ENCODE data around the gene GSTM4. TPM values are rescaled to one million over a fixed set of nuclear protein-coding genes. Genes with fewer than 3 reads are reported as not detected.

Gene GSTM4
- polyA plus RNA-seq, 2 of the 4 experiments (the other 2 are of a cell fraction), result 13.0 to 17.2 TPM

GRCh38 chr1:109617291-109617801 is 38.6 kb upstream of the GSTM4 start:
- Histone ChIP-seq H3K4me3 (no peak overlapping the region), H3K4me2 (no peak overlapping the region; the same call in 2 of the 3 replicates), H3K9me3 (no peaks in the 10 kb centered on the region), H3K4me1 (peaks cover 31% of the 10 kb centered on the region), H3K27ac (peak overlapping the region in 1 of 2 experiments; percentile 50; a peak in 2 of 6 replicates)
- DNase-seq (ENCODE audit: low read depth in 1 of 2, low spot score in 1 of 2) (peak in 1 of 2 experiments; percentile 22), FAIRE-seq (no peak), ATAC-seq (no peak)
- TF ChIP-seq RAD21 (conservative IDR thresholded peaks at IDR 0.05 in 1 of 2, IDR thresholded peaks at IDR 0.05 in 1 of 2), result peak in 1 of 2 experiments; percentile 11; a peak in 1 of 5 replicates
- no peak for TF ChIP-seq CHD4 (IDR thresholded peaks at IDR 0.05; ENCODE audit: borderline replicate concordance)
- TF ChIP-seq FOSL2 (IDR thresholded peaks at IDR 0.05), result no peak; the same call in 1 of the 2 replicates
- TF ChIP-seq FOSL2 (CRISPR knock-in tag; IDR thresholded peaks at IDR 0.05), result peak; percentile 56
- POLR2A ChIA-PET, result interaction anchor here (1.1 kb wide), 1 partner anchor 69 kb away, joined by 12 read pairs; the partner anchor contains the start of gene GNAI3
- CTCF ChIA-PET, result interaction anchor here (0.9 to 1.6 kb wide), 5 partner anchors 16 to 70 kb away, joined by 3 to 6 read pairs (median 3); no protein-coding TSS in a partner anchor
- 55% methylated on average over 3 of the region's 3 CpGs for WGBS (ENCODE audit: missing lambda C conversion rate)

DNA sequence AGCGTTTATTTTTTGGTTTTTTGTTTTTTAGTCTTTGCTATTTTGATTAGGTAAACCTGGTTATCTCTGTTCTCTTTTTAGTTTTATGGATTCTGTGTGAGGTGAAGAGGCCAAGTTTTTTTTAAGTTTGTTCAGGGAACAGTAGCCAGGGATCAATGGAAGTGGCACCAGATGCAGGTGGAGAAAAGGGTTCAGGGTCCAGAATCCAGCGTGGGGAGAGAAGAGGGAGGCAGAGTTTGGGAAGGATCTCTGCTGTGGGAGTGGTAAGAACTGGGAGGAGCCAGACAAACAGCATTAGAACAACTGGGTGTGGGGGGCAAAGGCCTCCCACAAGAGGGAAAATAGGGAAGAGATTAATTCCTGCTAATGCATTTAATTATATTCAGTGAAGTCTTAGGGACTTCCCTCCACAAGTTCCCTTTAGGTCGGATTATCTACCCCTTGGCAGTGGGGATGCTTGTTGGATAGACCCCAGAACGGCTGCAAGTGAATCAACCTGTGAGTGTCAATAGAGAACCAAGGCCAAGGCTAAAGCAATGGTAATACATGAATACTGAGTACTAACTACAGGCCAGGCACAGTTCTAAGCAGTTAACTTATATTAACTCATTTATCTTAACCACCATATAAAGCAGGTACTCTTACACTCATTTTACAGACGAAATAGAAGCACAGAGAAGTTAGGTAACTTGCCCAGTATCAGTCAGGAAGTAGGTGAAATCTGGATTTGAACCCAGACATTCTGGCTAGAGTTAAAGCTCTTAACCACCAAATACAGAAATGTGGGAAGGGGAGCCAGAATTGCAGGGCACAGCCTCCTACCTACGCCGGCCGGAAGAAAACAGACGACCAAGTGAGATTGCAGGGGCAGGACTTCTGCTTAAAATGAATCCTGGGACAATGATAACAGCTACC is 37.0 kb upstream of the GSTM4 start:
- peak overlapping the region; percentile 93 to 98 for H3K27ac ChIP-seq
- no peak for ATAC-seq
- H3K9me3 ChIP-seq, result no peaks in the 10 kb centered on the region
- CTCF ChIA-PET, result interaction anchor here (0.6 to 1.1 kb wide), 3 partner anchors 14 to 20 kb away, joined by 3 to 4 read pairs (median 3); no protein-coding TSS in a partner anchor
- 34% methylated on average over 9 of the region's 9 CpGs for WGBS (ENCODE audit: missing lambda C conversion rate)
- H3K4me3 ChIP-seq, result peak overlapping the region; percentile 90
- peaks cover 31% of the 10 kb centered on the region for H3K4me1 ChIP-seq
- peak overlapping the region; percentile 89 for H3K4me2 ChIP-seq
- no peak for FAIRE-seq
- TF ChIP-seq ZC3H11A (IDR thresholded peaks at IDR 0.05) (no peak), RARB (CRISPR knock-in tag; IDR thresholded peaks at IDR 0.05) (no peak), EHF (CRISPR knock-in tag; IDR thresholded peaks at IDR 0.05) (no peak), ATOH8 (CRISPR knock-in tag; IDR thresholded peaks at IDR 0.05; ENCODE audit: low read depth) (no peak), BHLHE40 (IDR thresholded peaks at IDR 0.05; ENCODE audit: low read depth, low read length) (no peak), MAZ (IDR thresholded peaks at IDR 0.05; ENCODE audit: borderline replicate concordance, low read depth, low read length) (no peak), PHF8 (IDR thresholded peaks at IDR 0.05; ENCODE audit: borderline replicate concordance, low read depth) (no peak), SMC3 (IDR thresholded peaks at IDR 0.05) (no peak), MAFK (IDR thresholded peaks at IDR 0.05; ENCODE audit: partially characterized antibody) (no peak), SREBF2 (IDR thresholded peaks at IDR 0.05) (no peak)
- POLR2A ChIA-PET, result interaction anchor here (2.2 kb wide), 1 partner anchor 70 kb away, joined by 27 read pairs; the partner anchor contains the start of gene GNAI3
- no peak for DNase-seq (ENCODE audit: low read depth in 1 of 2, low spot score in 1 of 2)

DNA sequence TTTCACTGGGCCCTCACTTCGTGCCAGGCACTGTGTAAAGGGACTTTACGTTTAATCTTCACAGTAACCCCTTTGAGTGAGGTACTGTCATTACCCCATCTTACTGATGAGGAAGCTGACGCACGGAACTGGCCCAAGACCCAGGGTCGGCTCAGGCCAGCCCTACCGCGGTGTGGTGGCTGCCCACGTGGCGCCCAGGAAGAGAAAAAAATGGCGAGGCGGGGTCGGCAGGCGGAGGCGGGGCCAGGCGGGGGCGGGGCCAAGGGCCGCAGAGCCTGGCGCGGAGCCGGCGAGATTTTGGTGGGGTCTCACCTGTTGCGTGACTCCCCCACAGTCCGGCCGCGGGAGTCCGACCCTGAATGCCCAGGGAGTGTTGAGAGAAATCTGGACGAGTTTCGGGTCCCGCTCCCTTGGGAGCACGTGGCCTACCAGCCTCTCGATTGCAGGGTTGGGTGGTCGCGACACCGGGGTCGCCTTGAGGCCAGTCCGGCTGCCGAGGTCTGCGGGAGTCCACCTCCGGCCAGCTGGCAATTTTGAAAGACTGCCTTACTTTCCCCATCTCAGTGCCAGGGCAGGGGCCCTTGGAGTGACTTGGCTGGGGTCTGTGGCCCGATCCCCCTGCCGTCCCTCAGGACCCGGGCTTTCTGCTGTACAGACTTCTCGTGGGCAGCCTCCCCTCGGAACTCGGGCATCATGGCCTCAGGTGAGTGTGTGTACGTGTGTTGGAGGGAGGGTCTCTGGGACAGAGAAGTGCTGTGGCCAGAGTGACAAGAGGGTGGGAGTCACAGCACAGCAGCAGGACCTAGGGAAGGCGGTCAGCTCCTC is 36.1 kb upstream of the GSTM4 start, which contains the start of the genes AMPD2 and GNAT2:
Gene AMPD2 (plus strand): TSS at position 262 of the 825 bp plus-strand sequence. CDS start 1,339 bp downstream, outside the sequence.
Gene GNAT2 (minus strand): TSS at position 41 of the 825 bp plus-strand sequence. CDS start 6,746 bp downstream, outside the sequence.
- H3K4me1 ChIP-seq, result peaks cover 31% of the 10 kb centered on the region
- no peaks in the 10 kb centered on the region for H3K9me3 ChIP-seq
- peak within 1 kb of the TSS; percentile 90 for H3K4me3 ChIP-seq
- ATAC-seq (peak; percentile 65 to 80), DNase-seq (ENCODE audit: low read depth in 1 of 2, low spot score in 1 of 2) (peak; percentile 71 to 74), FAIRE-seq (no peak)
- peak within 1 kb of the TSS; percentile 89 for H3K4me2 ChIP-seq
- CTCF ChIA-PET, result interaction anchor here (0.6 to 1.2 kb wide), 5 partner anchors 9 to 72 kb away, joined by 3 to 5 read pairs (median 3); partner anchors contain the start of gene GNAI3
- peak within 1 kb of the TSS; percentile 93 to 98 for H3K27ac ChIP-seq
- POLR2A ChIA-PET, result interaction anchor here (1.4 to 2.2 kb wide), 2 partner anchors 17 to 71 kb away, joined by 3 to 27 read pairs; partner anchors contain the start of gene GNAI3
- 1% methylated on average over 11 of the region's 47 CpGs for WGBS (ENCODE audit: missing lambda C conversion rate)
- no peak for TF ChIP-seq CBX8 (IDR thresholded peaks at IDR 0.05)
- no peak for TF ChIP-seq KDM1A (IDR thresholded peaks at IDR 0.05; ENCODE audit: low read depth)
- no peak for TF ChIP-seq NPAS2 (CRISPR knock-in tag; IDR thresholded peaks at IDR 0.05; ENCODE audit: borderline replicate concordance)
- peak; percentile 13; the same call in 1 of the 2 replicates for TF ChIP-seq PHF8 (IDR thresholded peaks at IDR 0.05; ENCODE audit: borderline replicate concordance, low read depth)
- peak in 1 of 2 experiments; percentile 48; a peak in 2 of 5 replicates for TF ChIP-seq JUN (IDR thresholded peaks at IDR 0.05)
- TF ChIP-seq HOXA7 (CRISPR knock-in tag; IDR thresholded peaks at IDR 0.05), result no peak
- peak; percentile 98 for TF ChIP-seq MAX (IDR thresholded peaks at IDR 0.05)
- no peak for TF ChIP-seq CEBPB (IDR thresholded peaks at IDR 0.05)
- TF ChIP-seq POLR2A (IDR thresholded peaks at IDR 0.05; ENCODE audit: low read length), result peak; percentile 47
- no peak for TF ChIP-seq ZNF302 (CRISPR knock-in tag; IDR thresholded peaks at IDR 0.05)
- TF ChIP-seq EHF (CRISPR knock-in tag; IDR thresholded peaks at IDR 0.05), result no peak
- TF ChIP-seq JUNB (IDR thresholded peaks at IDR 0.05), result no peak
- TF ChIP-seq HDAC2 (IDR thresholded peaks at IDR 0.05), result no peak
- TF ChIP-seq FOSB (CRISPR knock-in tag; IDR thresholded peaks at IDR 0.05), result no peak
- TF ChIP-seq NFE2L2 (conservative IDR thresholded peaks at IDR 0.05; ENCODE audit: low read length), result no peak
- no peak for TF ChIP-seq MAZ (IDR thresholded peaks at IDR 0.05; ENCODE audit: borderline replicate concordance, low read depth, low read length)
- no peak for TF ChIP-seq MAFK (IDR thresholded peaks at IDR 0.05; ENCODE audit: partially characterized antibody)
- TF ChIP-seq HEYL (CRISPR knock-in tag; IDR thresholded peaks at IDR 0.05), result no peak
- TF ChIP-seq USF2 (IDR thresholded peaks at IDR 0.05), result peak; percentile 74
- TF ChIP-seq BHLHE40 (IDR thresholded peaks at IDR 0.05; ENCODE audit: low read depth, low read length), result no peak
